ENCODE results near the gene RAB44.

- TF ChIP-seq CTCF (IDR thresholded peaks at IDR 0.05) (no peak), AFF4 (CRISPR knock-in tag; IDR thresholded peaks at IDR 0.05; ENCODE audit: borderline replicate concordance) (no peak), ZNF416 (CRISPR knock-in tag; IDR thresholded peaks at IDR 0.05) (no peak), STAT6 (CRISPR knock-in tag; conservative IDR thresholded peaks at IDR 0.05; ENCODE audit: low read depth) (no peak), GTF2I (CRISPR knock-in tag; conservative IDR thresholded peaks at IDR 0.05) (no peak), HMGXB4 (CRISPR knock-in tag; IDR thresholded peaks at IDR 0.05) (no peak), E2F4 (CRISPR knock-in tag; IDR thresholded peaks at IDR 0.05; ENCODE audit: borderline replicate concordance, low read depth) (no peak), ZNF138 (CRISPR knock-in tag; conservative IDR thresholded peaks at IDR 0.05) (no peak), CBFB (CRISPR knock-in tag; IDR thresholded peaks at IDR 0.05; ENCODE audit: low read depth) (no peak)
Measured at GRCh38 chr6:36714511-36714910, 16.9 kb downstream of the RAB44 start.

Measured in WTC11 (cell line).